GM23248 (cell line): ENCODE results near the gene ANKRD13C.

Source experiments
- EZH2 ChIP-seq: fragments of 200-600 bp; sonication (generic); IDR thresholded peaks from 2 replicates; pipeline ENCODE4 v1.6.1; 2018; ENCODE audit warnings: antibody characterized with exemption, mild to moderate bottlenecking; ENCODE audit not compliant: insufficient read depth, poor library complexity, severe bottlenecking
- EZH2phosphoT487 ChIP-seq: fragments of 200-600 bp; sonication (generic); IDR thresholded peaks from 2 replicates; pipeline ENCODE4 v1.6.1; 2018; ENCODE audit warnings: antibody characterized with exemption, moderate library complexity, mild to moderate bottlenecking, low read depth; ENCODE audit not compliant: insufficient read depth

DNA sequence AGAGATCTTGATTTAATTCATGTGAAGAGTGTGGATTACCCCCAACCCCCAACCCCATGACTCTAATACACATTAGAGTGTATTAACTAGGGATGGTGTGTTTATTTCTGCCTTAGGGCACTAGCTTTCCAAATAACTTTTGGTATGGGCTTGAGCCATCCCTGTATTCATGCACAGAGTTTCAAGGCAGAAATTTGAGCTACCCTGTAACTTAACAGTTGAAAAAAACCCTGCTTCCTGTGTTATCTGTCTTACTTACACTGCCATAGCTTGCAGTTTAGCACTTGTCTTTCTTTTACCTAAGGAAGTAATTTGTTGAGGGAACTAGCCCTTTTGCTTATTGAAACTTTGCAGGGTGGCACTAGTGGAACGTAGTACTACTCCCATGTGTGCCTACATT lies 127.1 kb downstream of the ANKRD13C start:
- TF ChIP-seq EZH2 (no peak), EZH2phosphoT487 (no peak)
